Measurements from ENCODE around the gene TUBB3. TPM values are rescaled to one million over a fixed set of nuclear protein-coding genes. Genes with fewer than 3 reads are reported as not detected.

The TUBB3 gene
- total and polyA plus RNA-seq, 10 donors, result 0.41 to 4.3 (median 1.1) TPM; not detected in 2

DNA sequence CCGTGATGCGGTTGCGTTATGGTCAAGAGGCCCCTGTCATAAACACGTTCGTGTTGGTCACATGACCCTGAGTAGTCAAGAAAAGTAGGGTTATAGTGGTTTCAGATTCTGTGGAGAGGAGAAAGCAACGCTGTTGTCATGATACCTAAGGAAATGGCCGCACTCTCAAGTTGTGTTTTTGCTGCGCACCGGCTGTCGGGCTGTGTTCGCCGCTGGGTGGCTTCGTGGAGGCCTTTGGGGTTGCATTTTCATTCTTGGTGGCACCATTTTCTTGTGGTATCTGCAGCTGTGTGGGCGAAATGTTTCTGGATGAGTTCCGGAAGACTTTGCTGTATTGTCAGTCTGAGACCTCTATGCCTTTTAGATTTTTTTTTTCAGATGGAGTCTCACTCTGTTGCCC lies 60.4 kb downstream of the TUBB3 start:
- peaks cover 0 to 13% (median 0%) of the 10 kb centered on the region in 6 donors for H3K4me1 ChIP-seq
- DNase-seq, result no peak
- intact Hi-C loops (cut with DNase I; ENCODE audit: low total_unique reads), result no loop called here
- TF ChIP-seq, protein P1, sequence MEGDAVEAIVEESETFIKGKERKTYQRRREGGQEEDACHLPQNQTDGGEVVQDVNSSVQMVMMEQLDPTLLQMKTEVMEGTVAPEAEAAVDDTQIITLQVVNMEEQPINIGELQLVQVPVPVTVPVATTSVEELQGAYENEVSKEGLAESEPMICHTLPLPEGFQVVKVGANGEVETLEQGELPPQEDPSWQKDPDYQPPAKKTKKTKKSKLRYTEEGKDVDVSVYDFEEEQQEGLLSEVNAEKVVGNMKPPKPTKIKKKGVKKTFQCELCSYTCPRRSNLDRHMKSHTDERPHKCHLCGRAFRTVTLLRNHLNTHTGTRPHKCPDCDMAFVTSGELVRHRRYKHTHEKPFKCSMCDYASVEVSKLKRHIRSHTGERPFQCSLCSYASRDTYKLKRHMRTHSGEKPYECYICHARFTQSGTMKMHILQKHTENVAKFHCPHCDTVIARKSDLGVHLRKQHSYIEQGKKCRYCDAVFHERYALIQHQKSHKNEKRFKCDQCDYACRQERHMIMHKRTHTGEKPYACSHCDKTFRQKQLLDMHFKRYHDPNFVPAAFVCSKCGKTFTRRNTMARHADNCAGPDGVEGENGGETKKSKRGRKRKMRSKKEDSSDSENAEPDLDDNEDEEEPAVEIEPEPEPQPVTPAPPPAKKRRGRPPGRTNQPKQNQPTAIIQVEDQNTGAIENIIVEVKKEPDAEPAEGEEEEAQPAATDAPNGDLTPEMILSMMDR (IDR thresholded peaks at IDR 0.05 in 8 of 11, conservative IDR thresholded peaks at IDR 0.05 in 3 of 11), result no peak
- TF ChIP-seq POLR2AphosphoS5 (IDR thresholded peaks at IDR 0.05), result no peak
- TF ChIP-seq POLR2A (IDR thresholded peaks at IDR 0.05), result no peak
- no peaks in the 10 kb centered on the region for H3K27me3 ChIP-seq (replicated peaks in 1 of 7)
- no peak overlapping the region for H3K4me3 ChIP-seq
- WGBS, 5 donors, result 81 to 91% (median 85%) methylated on average over 14 to 15 of the region's 15 CpGs
- no peaks in the 10 kb centered on the region for H3K9me3 ChIP-seq
- no peak overlapping the region for H3K27ac ChIP-seq
- peaks cover 0 to 99% (median 78%) of the 10 kb centered on the region in 6 donors for H3K36me3 ChIP-seq

DNA sequence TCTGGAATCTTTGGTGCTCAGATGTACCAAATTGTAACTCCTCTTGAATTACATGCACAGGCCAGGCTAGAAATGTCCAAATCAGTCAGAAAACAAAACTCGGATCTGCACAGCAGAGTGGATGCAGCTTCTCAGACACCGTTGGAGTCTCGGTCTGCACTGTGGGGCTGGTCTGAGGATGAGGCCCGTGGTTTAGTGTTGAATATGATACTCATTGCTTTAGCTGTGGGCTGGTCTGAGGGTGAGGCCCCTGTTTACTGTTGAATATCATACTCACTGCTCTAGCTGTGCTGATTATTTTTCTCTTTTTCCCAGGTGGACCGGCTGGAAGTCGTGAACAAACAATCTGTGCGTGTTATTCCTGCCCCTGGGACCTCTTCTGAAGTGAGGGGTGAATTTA lies 61.1 kb downstream of the TUBB3 start:
- Histone ChIP-seq H3K9me3 (no peaks in the 10 kb centered on the region), H3K27ac (no peak overlapping the region), H3K4me3 (no peak overlapping the region), H3K4me1 (peaks cover 0 to 13% (median 0%) of the 10 kb centered on the region in 6 donors), H3K27me3 (replicated peaks in 1 of 7) (no peaks in the 10 kb centered on the region), H3K36me3 (peaks cover 0 to 99% (median 85%) of the 10 kb centered on the region in 6 donors)
- 92 to 96% (median 96%) methylated on average over 7 of the region's 7 CpGs for WGBS, 5 donors
- TF ChIP-seq POLR2A (IDR thresholded peaks at IDR 0.05), result no peak
- TF ChIP-seq POLR2AphosphoS5 (IDR thresholded peaks at IDR 0.05), result no peak
- TF ChIP-seq, protein P1 (IDR thresholded peaks at IDR 0.05 in 8 of 11, conservative IDR thresholded peaks at IDR 0.05 in 3 of 11), result no peak
- intact Hi-C loops (cut with DNase I; ENCODE audit: low total_unique reads), result no loop called here
- DNase-seq, result no peak

DNA sequence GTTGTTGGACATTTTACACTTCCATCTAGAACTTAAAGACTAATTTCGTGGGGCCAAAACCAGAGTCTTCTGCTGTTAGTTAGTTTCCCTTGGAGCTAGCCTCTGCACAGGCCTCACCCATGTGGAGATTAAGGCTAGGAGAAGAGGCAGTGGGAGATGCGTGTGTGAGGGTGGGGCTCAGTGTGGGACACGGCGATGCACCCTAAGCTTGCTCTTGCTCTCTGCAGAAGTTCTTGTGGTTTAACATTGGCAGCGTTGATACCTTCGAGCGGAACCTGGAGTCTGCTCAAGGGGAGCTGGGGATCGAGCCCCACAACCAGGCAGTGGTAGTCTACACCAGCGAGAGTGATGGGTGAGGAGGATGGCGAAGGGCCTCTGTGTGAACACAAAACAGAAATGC lies 62.1 kb downstream of the TUBB3 start:
- 94 to 98% (median 96%) methylated on average over 10 of the region's 10 CpGs for WGBS, 5 donors
- H3K4me1 ChIP-seq, result peaks cover 0 to 13% (median 0%) of the 10 kb centered on the region in 6 donors
- no peak overlapping the region for H3K4me3 ChIP-seq
- TF ChIP-seq POLR2AphosphoS5 (IDR thresholded peaks at IDR 0.05) (no peak), POLR2A (IDR thresholded peaks at IDR 0.05) (no peak)
- TF ChIP-seq, protein P1 (IDR thresholded peaks at IDR 0.05 in 8 of 11, conservative IDR thresholded peaks at IDR 0.05 in 3 of 11), result no peak
- H3K36me3 ChIP-seq, result peaks cover 0 to 97% (median 79%) of the 10 kb centered on the region in 6 donors
- DNase-seq, result no peak
- no peaks in the 10 kb centered on the region for H3K9me3 ChIP-seq
- H3K27ac ChIP-seq, result no peak overlapping the region
- no peaks in the 10 kb centered on the region for H3K27me3 ChIP-seq (replicated peaks in 1 of 7)
- intact Hi-C loops (cut with DNase I; ENCODE audit: low total_unique reads), result no loop called here

Other genes with a start within 250 kb of the TUBB3 start
- gene CDK10, start 236.7 kb upstream of the TUBB3 start, total RNA-seq, result 100 to 1,000 TPM in 2 of 7 donors, 10 to 100 TPM in 5; 47.6 to 114 (median 76.3) TPM
- gene CDK10, start 236.7 kb upstream of the TUBB3 start, polyA plus RNA-seq, result 100 to 1,000 TPM in 2 of 3 donors, 10 to 100 TPM in 1; 74.4 to 201 (median 134) TPM
- 10 to 100 TPM in 6 of 7 donors, 1 to 10 TPM in 1; 6.8 to 16.9 (median 10.5) TPM for gene SPATA2L, start 221.6 kb upstream of the TUBB3 start, total RNA-seq
- gene SPATA2L, start 221.6 kb upstream of the TUBB3 start, polyA plus RNA-seq, result 1 to 10 TPM; 4.6 to 6.3 (median 5.7) TPM
- gene VPS9D1, start 202.4 kb upstream of the TUBB3 start, total RNA-seq, result 10 to 100 TPM in 6 of 7 donors, 1 to 10 TPM in 1; 6.0 to 28.8 (median 19.2) TPM
- gene VPS9D1, start 202.4 kb upstream of the TUBB3 start, polyA plus RNA-seq, result 10 to 100 TPM in 2 of 3 donors, 1 to 10 TPM in 1; 7.4 to 37.2 (median 34.5) TPM
- 10 to 100 TPM; 59.0 to 83.7 (median 65.3) TPM for gene ZNF276, start 201.8 kb upstream of the TUBB3 start, total RNA-seq
- 10 to 100 TPM; 28.9 to 63.6 (median 42.9) TPM for gene ZNF276, start 201.8 kb upstream of the TUBB3 start, polyA plus RNA-seq
- 10 to 100 TPM; 15.7 to 28.9 (median 18.0) TPM for gene FANCA, start 106.7 kb upstream of the TUBB3 start, total RNA-seq
- gene FANCA, start 106.7 kb upstream of the TUBB3 start, polyA plus RNA-seq, result 10 to 100 TPM; 11.5 to 15.3 (median 14.5) TPM
- gene SPIRE2, start 94.9 kb upstream of the TUBB3 start, total RNA-seq, result 1 to 10 TPM; 1.2 to 3.2 (median 2.8) TPM
- gene SPIRE2, start 94.9 kb upstream of the TUBB3 start, polyA plus RNA-seq, result 1 to 10 TPM in 1 of 3 donors, under 1 TPM in 2; 0.80 to 1.3 (median 0.98) TPM
- 100 to 1,000 TPM; 145 to 305 (median 233) TPM for gene TCF25, start 49.8 kb upstream of the TUBB3 start, total RNA-seq
- 100 to 1,000 TPM; 113 to 412 (median 334) TPM for gene TCF25, start 49.8 kb upstream of the TUBB3 start, polyA plus RNA-seq
- gene MC1R, start 4.5 kb upstream of the TUBB3 start, total RNA-seq, result 10 to 100 TPM in 1 of 7 donors, 1 to 10 TPM in 6; 3.0 to 12.5 (median 7.8) TPM
- gene MC1R, start 4.5 kb upstream of the TUBB3 start, polyA plus RNA-seq, result 1 to 10 TPM; 2.4 to 3.2 (median 2.6) TPM
- gene DEF8, start 25.4 kb downstream of the TUBB3 start, total RNA-seq, result 100 to 1,000 TPM in 1 of 7 donors, 10 to 100 TPM in 6; 55.3 to 104 (median 72.4) TPM
- gene DEF8, start 25.4 kb downstream of the TUBB3 start, polyA plus RNA-seq, result 10 to 100 TPM; 25.7 to 38.0 (median 33.8) TPM
- 1 to 10 TPM in 6 of 7 donors, under 1 TPM in 1; 0.66 to 3.7 (median 1.8) TPM for gene DBNDD1, start 96.1 kb downstream of the TUBB3 start, total RNA-seq
- gene DBNDD1, start 96.1 kb downstream of the TUBB3 start, polyA plus RNA-seq, result 1 to 10 TPM in 2 of 3 donors, under 1 TPM in 1; 0.87 to 1.9 (median 1.6) TPM
- not detected for gene PRDM7, start 154.0 kb downstream of the TUBB3 start, total RNA-seq
- not detected for gene PRDM7, start 154.0 kb downstream of the TUBB3 start, polyA plus RNA-seq